Hepatocyte (in vitro differentiated cells): ENCODE measurements around the gene SERPINE1.
A peak's percentile ranks its signal among the peaks of the same experiment; 100 is the strongest.

Experiments used
- EZH2 ChIP-seq: fragments of 200-600 bp; sonication (generic); IDR thresholded peaks from 2 replicates; pipeline ENCODE4 v1.6.1; 2016; ENCODE audit warnings: antibody characterized with exemption, mild to moderate bottlenecking, borderline replicate concordance
- EZH2phosphoT487 ChIP-seq: fragments of 200-600 bp; sonication (generic); IDR thresholded peaks from one replicate; pipeline ENCODE4 v1.6.1; 2018; ENCODE audit warnings: antibody characterized with exemption, mild to moderate bottlenecking, low read depth, moderate library complexity; ENCODE audit not compliant: unreplicated experiment, severe bottlenecking
- TF ChIP-seq, protein P1 (sequence below): fragments of 200-600 bp; sonication (generic); IDR thresholded peaks from 2 replicates; pipeline ENCODE4 v1.5.1; 2016; ENCODE audit warnings: antibody characterized with exemption, mild to moderate bottlenecking; ENCODE audit not compliant: poor library complexity

DNA sequence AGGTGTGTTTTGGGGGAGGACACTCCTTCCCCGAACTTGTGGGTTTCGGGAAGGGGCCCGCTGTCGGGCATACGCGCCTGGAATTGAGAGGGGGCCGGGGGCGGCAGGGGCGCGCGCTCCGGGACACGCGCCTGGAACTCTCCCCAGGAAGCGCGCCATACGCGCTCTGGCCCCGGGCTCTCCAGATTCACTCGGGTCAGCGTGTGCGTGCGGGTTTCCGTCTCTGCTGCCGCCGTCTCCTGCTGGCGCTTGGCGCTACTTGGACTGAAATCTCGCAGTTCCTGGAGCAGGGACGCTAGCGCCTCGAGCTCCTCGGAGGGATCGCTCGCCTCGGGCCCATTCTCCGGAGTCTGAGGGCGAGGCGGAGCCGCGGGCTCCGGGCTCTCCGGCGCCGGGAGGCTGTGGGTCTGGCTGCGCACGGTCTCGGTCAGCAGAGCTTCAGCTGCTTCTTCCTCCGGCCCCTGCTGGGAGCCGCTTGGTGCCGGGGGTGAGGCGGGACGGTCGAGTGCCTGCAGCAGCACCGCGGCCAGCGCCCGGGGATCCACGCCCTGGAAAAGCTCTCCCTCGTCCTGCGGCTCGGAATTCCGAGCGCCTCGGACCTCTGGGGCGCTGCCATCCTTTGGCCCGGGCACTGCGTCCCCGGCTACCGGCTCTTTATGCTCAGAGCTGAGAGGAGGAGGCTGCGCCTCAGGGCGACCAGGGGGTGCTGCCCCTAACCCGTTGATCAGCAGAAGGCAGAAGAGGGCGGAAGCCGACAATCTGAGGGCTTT, 37.4 kb downstream of the SERPINE1 start:
- TF ChIP-seq, protein P1, sequence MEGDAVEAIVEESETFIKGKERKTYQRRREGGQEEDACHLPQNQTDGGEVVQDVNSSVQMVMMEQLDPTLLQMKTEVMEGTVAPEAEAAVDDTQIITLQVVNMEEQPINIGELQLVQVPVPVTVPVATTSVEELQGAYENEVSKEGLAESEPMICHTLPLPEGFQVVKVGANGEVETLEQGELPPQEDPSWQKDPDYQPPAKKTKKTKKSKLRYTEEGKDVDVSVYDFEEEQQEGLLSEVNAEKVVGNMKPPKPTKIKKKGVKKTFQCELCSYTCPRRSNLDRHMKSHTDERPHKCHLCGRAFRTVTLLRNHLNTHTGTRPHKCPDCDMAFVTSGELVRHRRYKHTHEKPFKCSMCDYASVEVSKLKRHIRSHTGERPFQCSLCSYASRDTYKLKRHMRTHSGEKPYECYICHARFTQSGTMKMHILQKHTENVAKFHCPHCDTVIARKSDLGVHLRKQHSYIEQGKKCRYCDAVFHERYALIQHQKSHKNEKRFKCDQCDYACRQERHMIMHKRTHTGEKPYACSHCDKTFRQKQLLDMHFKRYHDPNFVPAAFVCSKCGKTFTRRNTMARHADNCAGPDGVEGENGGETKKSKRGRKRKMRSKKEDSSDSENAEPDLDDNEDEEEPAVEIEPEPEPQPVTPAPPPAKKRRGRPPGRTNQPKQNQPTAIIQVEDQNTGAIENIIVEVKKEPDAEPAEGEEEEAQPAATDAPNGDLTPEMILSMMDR = no peak
- peak; percentile 82 for TF ChIP-seq EZH2
- no peak for TF ChIP-seq EZH2phosphoT487
